Stimulated activated CD4-positive, alpha-beta T cell treated with anti-CD3 and anti-CD28 coated beads, Interleukin-12 subunit alpha, Interleukin-12 subunit beta, amount 100 ng/mL, for 48 hours (primary cell): ENCODE data around the gene DKK3.

ENCODE experiments used
- DNase-seq, 3 donors: peaks; one replicate each; pipeline ENCODE4 v3.0.0-alpha.2; 2020; ENCODE audit warnings: low read depth in 2 of 3, low spot score in 1 of 3

Gene DKK3

DNA sequence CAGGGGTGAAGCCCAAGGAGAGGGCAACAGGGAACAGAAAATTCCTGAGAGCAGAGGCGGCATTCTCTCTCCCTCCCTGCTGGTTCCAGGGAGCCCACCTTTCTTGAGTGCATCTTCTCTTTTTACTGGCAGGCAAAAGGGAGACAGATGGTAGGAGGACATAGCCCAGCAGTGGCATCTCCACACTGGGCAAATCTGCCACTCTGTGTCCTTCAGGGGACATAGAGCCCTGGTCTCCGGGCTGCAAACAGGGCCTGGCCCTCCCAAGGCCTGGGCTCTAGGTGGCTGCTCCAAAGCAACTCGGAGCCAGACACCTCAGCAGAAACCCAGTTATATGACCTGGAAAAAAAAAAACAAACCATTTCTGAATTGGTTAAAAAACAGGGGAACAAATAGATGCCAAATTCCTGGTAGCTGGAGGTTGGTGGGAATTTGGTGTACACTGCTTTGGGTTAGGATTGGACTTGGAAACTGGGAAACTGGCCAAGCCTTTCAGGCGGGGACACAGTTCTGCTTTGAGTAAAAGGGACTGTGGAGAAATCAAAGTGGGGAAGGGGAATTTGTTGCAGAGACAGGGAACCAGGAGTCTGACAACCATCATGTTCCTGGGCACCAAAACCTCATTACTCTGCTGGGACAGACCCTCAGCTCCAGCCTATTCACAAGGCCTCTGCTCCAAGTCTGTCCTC is 23.6 kb upstream of the DKK3 start:
- no peak for DNase-seq

GRCh38 chr11:12029738-12030363 is 21.4 kb upstream of the DKK3 start:
- no peak for DNase-seq

GRCh38 chr11:12029119-12029518 is 20.7 kb upstream of the DKK3 start:
- no peak for DNase-seq

- no peak for DNase-seq
These were observed 19.9 kb upstream of the DKK3 start for GRCh38 chr11:12028303-12028702.

DNA sequence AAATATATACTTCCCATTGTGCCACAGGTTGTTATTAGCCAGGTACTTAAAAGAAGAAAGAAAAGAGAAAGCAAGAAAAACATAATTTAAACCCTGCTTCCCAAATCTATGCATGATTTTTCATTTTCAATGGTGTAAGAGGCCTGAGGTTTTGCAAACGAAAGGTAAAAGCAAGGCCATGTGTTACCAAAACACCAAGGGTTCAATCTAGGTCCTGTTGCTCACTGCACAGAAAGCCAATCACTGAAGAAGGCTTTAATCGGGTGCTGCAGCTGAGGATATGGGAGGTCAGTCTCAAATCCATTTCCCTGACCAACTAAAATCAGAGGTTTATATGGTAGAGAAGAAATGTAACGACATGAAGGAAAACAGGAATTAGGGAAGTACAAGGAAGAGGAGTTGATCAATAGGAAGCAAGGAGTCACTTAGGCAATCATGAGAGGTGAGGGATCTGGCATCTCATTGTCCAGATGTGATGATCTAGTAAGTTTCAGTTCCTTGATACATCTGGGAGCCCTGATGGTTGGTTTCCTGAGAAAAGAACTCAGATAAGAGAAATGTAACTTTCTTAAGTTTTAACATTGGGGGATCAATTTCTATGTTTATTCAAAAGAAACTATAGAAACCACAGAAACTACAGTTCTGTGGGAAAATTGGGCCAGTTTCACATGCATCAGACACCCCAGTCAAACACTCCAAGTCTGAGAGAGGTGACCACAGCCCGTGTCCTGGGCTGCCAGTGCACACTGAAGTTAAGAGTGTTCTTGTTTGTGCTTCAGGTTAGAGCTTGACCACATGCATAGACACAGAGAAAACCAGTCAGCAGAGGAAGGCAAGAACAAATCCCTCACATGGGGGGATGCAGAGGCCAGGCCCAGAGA is 18.1 kb upstream of the DKK3 start:
- DNase-seq = no peak

- DNase-seq = no peak
These were observed 16.0 kb upstream of the DKK3 start for GRCh38 chr11:12024254-12024926.

DNA sequence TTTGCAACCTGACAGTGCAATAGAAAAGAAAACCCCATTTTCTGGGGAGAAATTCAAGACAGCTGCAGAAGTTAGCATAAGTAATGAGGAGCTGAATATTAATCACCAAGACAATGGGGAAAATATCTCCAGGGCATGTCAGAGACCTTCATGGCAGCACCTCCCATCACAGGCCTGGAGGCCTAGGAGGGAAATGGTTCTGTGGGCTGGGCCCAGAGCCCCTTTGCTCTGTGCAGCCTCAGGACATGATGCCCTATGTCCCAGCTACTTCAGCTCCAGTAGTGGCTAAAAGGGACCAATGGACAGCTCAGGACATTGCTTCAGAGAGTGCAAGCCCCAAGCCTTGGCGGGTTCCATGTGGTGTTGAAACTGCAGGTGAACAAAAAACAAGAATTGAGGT is 14.6 kb upstream of the DKK3 start:
- DNase-seq = no peak

- no peak for DNase-seq
These were observed 12.1 kb upstream of the DKK3 start for GRCh38 chr11:12020546-12020945.

DNA sequence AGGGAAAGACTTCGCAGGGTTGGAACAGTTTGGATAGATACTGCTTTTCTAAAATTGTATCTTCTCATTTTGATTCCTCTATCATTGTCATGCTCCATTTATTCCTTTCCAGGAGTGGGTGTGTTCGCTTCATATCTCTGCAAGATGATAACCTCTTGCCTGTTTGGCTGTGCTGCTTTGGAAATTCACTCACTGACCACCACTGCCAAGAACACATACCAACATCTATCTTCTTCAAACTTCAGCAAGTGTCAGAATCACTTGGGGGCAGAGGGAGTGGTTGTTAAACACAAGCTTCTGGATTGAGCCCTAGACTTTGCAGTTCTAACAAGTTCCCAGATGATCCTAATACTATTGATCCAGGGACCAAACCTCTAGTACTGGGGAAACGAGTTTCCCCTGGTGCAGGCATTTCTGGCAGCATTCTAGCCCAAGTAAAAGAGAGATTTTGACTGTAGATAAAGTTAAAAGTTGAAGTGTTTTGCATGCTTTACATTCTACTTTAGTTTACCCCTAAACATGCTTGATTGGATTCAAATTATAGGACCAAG is 11.5 kb upstream of the DKK3 start:
- DNase-seq = no peak

GRCh38 chr11:12019337-12019736 is 10.9 kb upstream of the DKK3 start:
- DNase-seq = no peak

GRCh38 chr11:12017865-12018453 is 9.5 kb upstream of the DKK3 start:
- no peak for DNase-seq

DNA sequence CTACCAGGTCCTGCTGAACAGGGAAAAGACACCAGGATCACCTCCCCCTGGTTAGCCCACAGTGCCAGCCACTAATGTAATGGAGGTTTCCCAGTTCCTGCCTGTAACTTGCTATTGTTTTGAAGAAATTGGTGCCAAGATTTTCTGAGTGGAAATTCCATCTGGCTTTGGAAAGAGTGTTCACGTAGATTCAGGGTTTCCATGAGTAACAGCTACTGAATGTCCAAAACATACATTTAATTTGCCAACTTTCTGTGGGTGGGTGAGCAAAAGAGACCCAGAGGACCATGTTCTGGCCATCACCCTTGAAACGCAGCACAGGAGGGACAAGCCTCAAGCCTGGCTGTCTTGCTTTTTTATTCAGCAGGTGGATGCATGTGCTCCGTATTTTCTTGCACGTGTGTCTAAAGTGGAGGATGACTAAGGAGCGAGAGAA is 8.8 kb upstream of the DKK3 start:
- DNase-seq = no peak

- DNase-seq = no peak
These were observed 7.8 kb upstream of the DKK3 start for GRCh38 chr11:12016246-12016645.

- DNase-seq = no peak
These were observed 7.1 kb upstream of the DKK3 start for GRCh38 chr11:12015486-12015885.

DNA sequence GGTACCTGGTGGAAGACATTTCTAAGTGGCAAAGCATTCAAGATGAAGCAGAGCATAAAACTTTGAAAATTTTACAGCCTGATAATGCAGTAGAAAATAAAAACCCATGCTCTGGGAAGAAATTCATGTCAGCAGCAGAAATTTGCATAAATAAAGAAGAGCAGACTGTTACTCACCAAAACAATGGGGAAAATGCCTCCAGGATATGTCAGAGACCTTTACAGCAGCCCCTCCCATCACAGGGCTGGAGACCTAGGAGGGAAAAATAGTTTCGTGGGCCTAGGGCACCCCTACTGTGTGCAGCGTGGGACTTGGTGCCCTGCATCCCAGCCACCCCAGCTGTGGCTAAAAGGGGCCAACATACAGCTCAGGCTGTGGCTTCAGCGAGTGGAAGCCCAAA is 5.4 kb upstream of the DKK3 start:
- DNase-seq = no peak

GRCh38 chr11:12009617-12010321 is 1.3 kb upstream of the DKK3 start:
- no peak for DNase-seq

GRCh38 chr11:12008790-12009616 is 577 bp upstream of the DKK3 start:
- DNase-seq = no peak

DNA sequence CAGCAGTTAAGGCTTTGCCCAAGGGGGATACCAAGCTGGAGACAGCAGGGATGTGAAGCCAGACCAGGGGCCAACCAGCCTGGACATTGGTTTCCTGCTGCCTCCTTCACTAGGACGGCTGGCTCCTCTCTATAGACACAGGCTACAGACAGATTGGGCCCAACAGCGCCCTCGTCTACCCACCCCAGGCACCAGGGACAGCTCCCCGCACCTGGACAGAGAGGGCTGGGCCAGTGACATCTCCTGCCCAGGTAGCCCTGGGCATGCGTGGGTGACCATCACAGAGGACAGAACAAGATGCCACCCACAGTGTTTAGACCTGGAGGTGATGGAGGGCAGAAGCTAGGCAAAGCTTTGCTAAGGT is 1.2 kb downstream of the DKK3 start:
- DNase-seq = no peak

GRCh38 chr11:12006552-12007229 is 1.7 kb downstream of the DKK3 start:
- no peak for DNase-seq
